NCI-H128 (cell line): ENCODE measurements around the gene NUP210.

Source experiments
- DNase-seq: peaks from one replicate; lab custom pipeline; 2025; ENCODE audit not compliant: unreplicated experiment; lab: John Stamatoyannopoulos, UW

Gene NUP210

GRCh38 chr3:13296662-13297061 lies 123.5 kb downstream of the NUP210 start:
- DNase-seq = no peak

- DNase-seq = no peak
Observed at GRCh38 chr3:13294442-13295351, 125.4 kb downstream of the NUP210 start.

- DNase-seq = no peak
Observed at GRCh38 chr3:13292375-13292774, 127.7 kb downstream of the NUP210 start.

- DNase-seq = no peak
Observed at GRCh38 chr3:13290941-13291340, 129.2 kb downstream of the NUP210 start.

GRCh38 chr3:13289771-13290285 lies 130.3 kb downstream of the NUP210 start:
- no peak for DNase-seq

- DNase-seq = peak; percentile 23
Observed at GRCh38 chr3:13288732-13289718, 131.1 kb downstream of the NUP210 start.

- DNase-seq = no peak
Observed at GRCh38 chr3:13287833-13288232, 132.3 kb downstream of the NUP210 start.

- DNase-seq = no peak
Observed at GRCh38 chr3:13286873-13287272, 133.2 kb downstream of the NUP210 start.

- DNase-seq = no peak
Observed at GRCh38 chr3:13285007-13285567, 135.0 kb downstream of the NUP210 start.

- DNase-seq = no peak
Observed at GRCh38 chr3:13283877-13284264, 136.3 kb downstream of the NUP210 start.

- DNase-seq = no peak
Observed at GRCh38 chr3:13282986-13283876, 136.9 kb downstream of the NUP210 start.

GRCh38 chr3:13282358-13282985 lies 137.7 kb downstream of the NUP210 start:
- no peak for DNase-seq

GRCh38 chr3:13281507-13282357 lies 138.4 kb downstream of the NUP210 start:
- DNase-seq = no peak

- no peak for DNase-seq
Observed at GRCh38 chr3:13280811-13281506, 139.2 kb downstream of the NUP210 start.

GRCh38 chr3:13280122-13280790 lies 139.9 kb downstream of the NUP210 start:
- no peak for DNase-seq

- no peak for DNase-seq
Observed at GRCh38 chr3:13279532-13279910, 140.6 kb downstream of the NUP210 start.

GRCh38 chr3:13278783-13279531 lies 141.2 kb downstream of the NUP210 start:
- no peak for DNase-seq
